Measurements from ENCODE around the gene NGFR.

- TF ChIP-seq EZH2 (IDR thresholded peaks at IDR 0.05) = no peak
- TF ChIP-seq POLR2AphosphoS5 (IDR thresholded peaks at IDR 0.05; ENCODE audit: borderline replicate concordance, low read depth, low read length) = no peak
These were observed 19.1 kb downstream of the NGFR start for GRCh38 chr17:49514071-49514721.
